WTC11 (cell line): ENCODE data around the gene FLT3. TPM values are rescaled to one million over a fixed set of nuclear protein-coding genes. Genes with fewer than 3 reads are reported as not detected.

Source experiments
- ATAC-seq: fragments of 200-7000 bp; cut with Tn5 transposase; 2 replicates; pipeline ENCODE4 v1.10.0; 2021; ENCODE audit warnings: mild to moderate bottlenecking, moderate library complexity
- CTCF ChIA-PET: fragments of 300-600 bp; sonication (Branson Sonifier 250); formaldehyde crosslinking; loops from one replicate; lab custom pipeline; 2021; ENCODE audit warnings: antibody characterized with exemption; lab: Charles Lee
- POLR2A ChIA-PET: fragments of 350-600 bp; sonication (Branson Sonifier 250); formaldehyde crosslinking; loops from one replicate; lab custom pipeline; 2021; ENCODE audit warnings: antibody characterized with exemption; lab: Charles Lee
- DNase-seq: peaks from one replicate; pipeline ENCODE4 v3.0.0; 2021; ENCODE audit warnings: low spot score
- H3K27ac Mint-ChIP-seq: 2 replicates; pipeline ENCODE4 v1.8.0; 2021; ENCODE audit warnings: mixed read lengths
- H3K27me3 Mint-ChIP-seq: 2 replicates; pipeline ENCODE4 v1.8.0; 2021; ENCODE audit warnings: low read depth, mild to moderate bottlenecking, moderate library complexity, mixed read lengths
- H3K36me3 Mint-ChIP-seq: 2 replicates; pipeline ENCODE4 v1.8.0; 2021; ENCODE audit warnings: mixed read lengths
- H3K4me1 Mint-ChIP-seq: 2 replicates; pipeline ENCODE4 v1.8.0; 2022; ENCODE audit warnings: mixed read lengths
- H3K4me3 Mint-ChIP-seq: 2 replicates; pipeline ENCODE4 v1.8.0; 2021; ENCODE audit warnings: mild to moderate bottlenecking, moderate library complexity, mixed read lengths
- H3K9me3 Mint-ChIP-seq: 2 replicates; pipeline ENCODE4 v1.8.0; 2021; ENCODE audit warnings: mixed read lengths
- ATF1 ChIP-seq: sonication (generic); formaldehyde crosslinking; IDR thresholded peaks from 2 replicates; pipeline ENCODE4 v1.8.1; 2023; ENCODE audit warnings: mild to moderate bottlenecking, moderate library complexity, missing genetic modification reagents
- ATF6 ChIP-seq: sonication (generic); formaldehyde crosslinking; IDR thresholded peaks from 2 replicates; pipeline ENCODE4 v1.8.1; 2023; ENCODE audit warnings: mild to moderate bottlenecking, missing genetic modification reagents
- E2F1 ChIP-seq: sonication (generic); formaldehyde crosslinking; IDR thresholded peaks from 2 replicates; pipeline ENCODE4 v1.8.0; 2022; ENCODE audit warnings: mild to moderate bottlenecking, missing genetic modification reagents
- ETV6 ChIP-seq: sonication (generic); formaldehyde crosslinking; IDR thresholded peaks from 2 replicates; pipeline ENCODE4 v1.8.1; 2022; ENCODE audit warnings: mild to moderate bottlenecking, missing genetic modification reagents
- GTF2I ChIP-seq: fragments of 250-450 bp; sonication (Bioruptor Pico); conservative IDR thresholded peaks from 2 replicates; pipeline ENCODE4 v1.4.0; 2021; ENCODE audit warnings: mild to moderate bottlenecking
- IRF1 ChIP-seq: sonication (generic); formaldehyde crosslinking; IDR thresholded peaks from 2 replicates; pipeline ENCODE4 v1.8.0; 2023; ENCODE audit warnings: missing genetic modification reagents
- KAT7 ChIP-seq: sonication (generic); formaldehyde crosslinking; IDR thresholded peaks from 2 replicates; pipeline ENCODE4 v1.8.1; 2023; ENCODE audit warnings: missing genetic modification reagents, mild to moderate bottlenecking, borderline replicate concordance
- NFE2L1 ChIP-seq: sonication (generic); formaldehyde crosslinking; IDR thresholded peaks from 2 replicates; pipeline ENCODE4 v1.8.1; 2023; ENCODE audit warnings: missing genetic modification reagents
- PREB ChIP-seq: sonication (generic); formaldehyde crosslinking; IDR thresholded peaks from 2 replicates; pipeline ENCODE4 v1.8.1; 2022; ENCODE audit warnings: mild to moderate bottlenecking, missing genetic modification reagents, moderate library complexity, borderline replicate concordance
- SOX15 ChIP-seq: fragments of 250-450 bp; sonication (Bioruptor Pico); IDR thresholded peaks from 2 replicates; pipeline ENCODE4 v1.9.0; 2021; ENCODE audit warnings: mild to moderate bottlenecking
- SP1 ChIP-seq: sonication (generic); formaldehyde crosslinking; conservative IDR thresholded peaks from 2 replicates; pipeline ENCODE4 v1.8.1; 2022; ENCODE audit warnings: missing genetic modification reagents
- USF1 ChIP-seq: sonication (generic); formaldehyde crosslinking; IDR thresholded peaks from 2 replicates; pipeline ENCODE4 v1.8.0; 2022; ENCODE audit warnings: mild to moderate bottlenecking, missing genetic modification reagents
- ZNF138 ChIP-seq: sonication (generic); formaldehyde crosslinking; conservative IDR thresholded peaks from 2 replicates; pipeline ENCODE4 v1.8.1; 2022; ENCODE audit warnings: mild to moderate bottlenecking, moderate library complexity, missing genetic modification reagents
- ZNF671 ChIP-seq: fragments of 250-450 bp; sonication (Bioruptor Pico); IDR thresholded peaks from 2 replicates; pipeline ENCODE4 v1.8.0; 2021; ENCODE audit warnings: mild to moderate bottlenecking
- total RNA-seq: library from RNA; stranded (reverse); gene quantifications from 3 replicates; pipeline ENCODE4 v1.2.3, GENCODE V29; 2021

Gene FLT3
- total RNA-seq, 1 experiment from 2014 or later, result 0.15 TPM

- Mint-ChIP-seq H3K27me3 (peaks cover 100% of the 10 kb centered on the region), H3K9me3 (no peaks in the 10 kb centered on the region), H3K4me1 (peaks cover 53% of the 10 kb centered on the region), H3K27ac (no peak overlapping the region), H3K4me3 (no peak overlapping the region), H3K36me3 (peaks cover 7% of the 10 kb centered on the region; the same call in 1 of the 2 replicates)
- ChIA-PET CTCF (interaction anchor here (0.6 to 12.5 kb wide), 12 partner anchors 11 to 615 kb away, joined by 3 to 134 read pairs (median 5); no protein-coding TSS in a partner anchor), POLR2A (interaction anchor here (0.8 kb wide), 1 partner anchor 9 kb away, joined by 3 read pairs; no protein-coding TSS in a partner anchor)
- DNase-seq (no peak), ATAC-seq (no peak)
- TF ChIP-seq SOX15 (CRISPR knock-in tag) (no peak), IRF1 (CRISPR knock-in tag) (no peak), ATF1 (CRISPR knock-in tag) (no peak), ZNF138 (CRISPR knock-in tag) (no peak), PREB (CRISPR knock-in tag) (no peak), USF1 (CRISPR knock-in tag) (no peak), ZNF671 (CRISPR knock-in tag) (no peak), GTF2I (CRISPR knock-in tag) (no peak), KAT7 (CRISPR knock-in tag) (no peak), ATF6 (CRISPR knock-in tag) (no peak), NFE2L1 (CRISPR knock-in tag) (no peak), ETV6 (no peak)
- TF ChIP-seq, all 79 proteins: peak for 0
Measured at GRCh38 chr13:27976362-27977091, 123.8 kb downstream of the FLT3 start.

- Mint-ChIP-seq H3K27ac (no peak overlapping the region), H3K4me3 (no peak overlapping the region), H3K9me3 (no peaks in the 10 kb centered on the region), H3K36me3 (peaks cover 7% of the 10 kb centered on the region; the same call in 1 of the 2 replicates), H3K4me1 (peaks cover 58% of the 10 kb centered on the region), H3K27me3 (peaks cover 100% of the 10 kb centered on the region)
- ChIA-PET CTCF (interaction anchor here (0.5 to 12.5 kb wide), 9 partner anchors 8 to 637 kb away, joined by 3 to 134 read pairs (median 5); no protein-coding TSS in a partner anchor), POLR2A (interaction anchor here (0.6 to 0.7 kb wide), 2 partner anchors 13 to 23 kb away, joined by 3 read pairs; no protein-coding TSS in a partner anchor)
- no peak for ATAC-seq
- DNase-seq, result no peak
- TF ChIP-seq E2F1 (CRISPR knock-in tag) (no peak), SP1 (CRISPR knock-in tag) (no peak)
Measured at GRCh38 chr13:27975564-27976361, 124.6 kb downstream of the FLT3 start.
